Measurements from ENCODE around the gene GDPD4.

GDPD4 gene

GRCh38 chr11:77289737-77290136 lies 11.7 kb downstream of the GDPD4 start:
- DNase-seq: no peak

GRCh38 chr11:77287615-77288273 lies 13.7 kb downstream of the GDPD4 start:
- DNase-seq: no peak

DNA sequence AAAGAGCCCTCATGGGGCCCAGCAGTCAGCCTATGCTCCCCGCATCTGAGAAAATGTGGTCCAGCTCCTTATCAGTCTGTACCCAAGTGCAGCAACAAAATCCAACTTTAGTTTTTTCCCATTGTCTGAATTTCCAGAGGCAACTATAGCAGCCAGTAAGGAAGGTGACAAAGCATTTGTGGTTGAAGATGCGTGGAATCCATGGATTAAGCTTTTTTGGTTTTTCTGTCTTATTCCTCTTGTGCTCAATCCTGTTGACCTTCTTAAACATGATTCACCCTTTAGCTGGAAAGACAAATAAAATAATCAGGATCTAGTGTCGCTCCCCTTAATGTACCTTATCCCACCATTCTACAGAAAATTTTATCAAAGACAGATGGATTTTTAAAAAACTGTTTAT lies 14.3 kb downstream of the GDPD4 start:
- no peak for DNase-seq

GRCh38 chr11:77284476-77285468 lies 16.7 kb downstream of the GDPD4 start:
- DNase-seq: no peak

DNA sequence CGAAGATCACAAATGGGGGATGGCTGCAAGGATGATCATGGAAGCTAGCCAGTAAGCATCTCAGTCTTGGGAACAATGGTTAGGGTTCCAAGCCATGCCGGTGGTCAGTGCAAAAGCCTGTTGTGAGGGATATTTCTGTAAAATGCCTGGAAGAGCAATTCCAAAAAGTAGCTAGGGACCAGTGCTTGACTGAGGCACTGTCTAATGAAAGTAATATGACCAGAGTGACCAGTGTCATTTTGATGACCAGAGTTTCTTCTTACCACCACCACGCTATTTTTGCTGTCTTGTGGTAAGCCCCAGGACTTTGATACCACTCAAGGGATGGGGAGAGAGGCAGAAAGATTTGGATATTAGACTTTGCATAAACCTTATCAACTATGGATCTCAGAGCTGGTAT lies 18.4 kb downstream of the GDPD4 start:
- DNase-seq: no peak

DNA sequence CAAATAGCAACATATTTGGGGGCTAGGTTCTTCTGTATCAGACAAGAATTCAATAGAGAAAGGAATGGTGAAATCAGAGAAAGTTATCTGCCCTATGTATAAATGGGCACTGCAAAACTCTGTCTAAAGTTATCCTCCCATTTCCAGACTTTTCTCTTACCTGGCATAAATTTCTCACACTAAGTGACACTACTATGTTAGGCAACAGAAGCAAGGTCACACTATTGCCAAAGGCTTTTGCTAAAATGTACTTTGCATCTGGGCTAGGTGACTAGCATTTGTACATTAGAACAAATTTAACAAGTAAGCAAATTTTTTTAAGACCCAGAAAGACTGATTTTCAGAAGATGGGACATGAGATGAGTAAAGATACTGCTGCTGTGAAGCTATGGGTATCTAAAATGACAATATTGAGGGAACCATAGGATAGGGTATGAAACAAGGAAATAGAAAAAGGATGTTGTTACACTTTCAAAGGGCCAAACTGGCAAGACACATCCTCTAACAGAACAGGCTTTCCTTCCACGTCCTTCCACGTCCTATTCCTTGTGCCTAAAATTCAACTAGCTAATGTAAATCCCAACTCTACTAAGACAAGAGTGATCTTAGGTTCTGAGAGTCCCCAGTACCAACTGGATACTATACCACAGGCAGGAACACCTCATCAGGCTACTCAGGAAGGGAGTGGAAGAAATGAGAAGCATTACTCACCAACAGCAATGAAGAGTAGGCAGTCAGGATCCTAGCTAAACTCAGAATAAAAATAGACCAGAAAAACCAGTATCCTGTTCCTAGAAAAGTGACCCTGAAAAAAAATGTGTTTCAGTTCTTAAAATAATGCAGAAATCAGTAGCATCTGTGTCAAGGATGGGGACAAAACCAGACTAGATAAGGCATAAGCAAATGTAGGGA lies 22.6 kb downstream of the GDPD4 start:
- no peak for DNase-seq

DNA sequence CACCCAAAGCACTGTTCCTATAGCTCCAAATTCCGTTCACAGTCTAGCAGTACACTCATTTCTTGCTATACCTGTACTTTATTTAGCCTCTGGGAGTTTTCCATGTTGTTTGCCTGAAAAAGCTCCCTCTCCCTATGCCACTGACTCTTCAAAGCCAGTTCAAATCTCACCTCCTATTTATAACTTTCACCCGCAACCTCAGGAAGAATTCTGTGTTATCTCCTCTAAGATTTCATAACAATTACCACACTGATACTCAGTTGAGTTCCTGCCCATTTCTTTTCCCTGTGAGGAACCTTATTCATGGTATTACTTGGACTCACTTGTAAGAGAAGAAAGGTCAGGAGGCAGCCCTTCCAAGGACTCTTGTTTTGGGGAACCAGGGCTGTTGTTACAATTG lies 25.2 kb downstream of the GDPD4 start:
- no peak for DNase-seq

GRCh38 chr11:77270921-77271320 lies 30.6 kb downstream of the GDPD4 start:
- no peak for DNase-seq

DNA sequence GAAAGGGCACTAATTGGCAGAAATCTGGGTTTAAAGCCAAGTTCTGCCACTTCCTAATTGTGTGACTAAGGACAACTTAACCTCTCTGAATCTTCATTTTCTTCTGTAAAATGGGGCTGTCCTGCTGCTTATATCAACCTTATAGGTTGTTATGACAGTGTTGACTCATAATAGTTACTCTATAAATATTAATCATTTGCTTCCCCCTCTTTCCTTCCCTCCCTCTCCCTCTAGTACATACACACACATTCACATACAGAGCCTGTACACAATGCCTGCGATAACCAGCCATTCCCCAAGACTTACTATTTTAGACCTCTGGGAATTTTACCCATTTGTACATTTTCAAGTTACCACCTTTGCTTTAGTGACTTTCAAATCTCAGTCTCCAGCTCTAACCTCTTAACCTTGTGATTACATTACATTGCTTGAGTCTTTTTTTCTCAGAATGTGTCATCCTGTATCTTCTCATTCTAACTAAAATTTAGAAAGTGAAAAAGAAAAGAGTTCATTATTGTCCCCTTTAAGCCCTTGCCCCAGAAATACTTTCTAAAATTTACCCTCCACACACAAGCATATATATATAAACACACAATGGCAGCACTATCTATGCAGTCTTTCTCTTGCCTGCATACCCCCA lies 31.9 kb downstream of the GDPD4 start:
- DNase-seq: no peak

DNA sequence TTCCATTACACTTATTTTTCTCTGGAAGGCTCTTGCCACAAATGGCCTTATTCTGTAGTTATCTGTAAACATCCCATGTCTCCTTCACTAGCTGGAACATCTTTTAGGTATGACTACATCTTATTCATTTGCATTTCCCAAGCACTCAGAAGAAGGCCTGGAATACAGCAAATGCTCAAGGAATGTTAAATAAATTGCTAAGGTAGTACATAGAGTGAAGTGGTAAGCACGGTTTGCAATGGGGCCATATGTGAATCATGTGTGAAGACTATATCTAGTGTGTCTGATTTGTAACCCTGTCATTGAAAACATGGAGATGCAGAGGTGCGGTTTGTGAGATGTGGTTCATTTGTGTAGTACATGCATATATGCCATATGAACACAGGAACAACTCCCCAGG lies 33.5 kb downstream of the GDPD4 start:
- no peak for DNase-seq

DNA sequence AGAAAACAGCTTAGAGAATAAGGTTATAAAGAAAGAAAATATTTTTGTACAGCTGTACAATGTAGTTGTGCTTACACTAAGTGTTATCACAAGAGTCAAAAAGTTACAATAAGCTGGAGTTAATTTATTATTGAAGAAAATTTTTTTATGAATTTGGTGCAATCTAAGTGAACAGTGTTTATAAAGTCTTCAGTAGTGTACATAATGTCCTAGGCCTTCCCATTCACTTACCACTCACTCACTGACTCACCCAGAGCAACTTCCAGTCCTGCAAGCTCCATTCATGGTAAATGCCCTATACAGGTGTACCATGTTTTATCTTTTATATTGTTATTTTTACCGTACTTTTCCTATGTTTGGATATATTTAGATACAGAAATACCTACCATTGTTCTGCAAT lies 34.7 kb downstream of the GDPD4 start:
- DNase-seq: no peak

- DNase-seq: no peak
Measured at GRCh38 chr11:77262803-77263202, 38.7 kb downstream of the GDPD4 start.

DNA sequence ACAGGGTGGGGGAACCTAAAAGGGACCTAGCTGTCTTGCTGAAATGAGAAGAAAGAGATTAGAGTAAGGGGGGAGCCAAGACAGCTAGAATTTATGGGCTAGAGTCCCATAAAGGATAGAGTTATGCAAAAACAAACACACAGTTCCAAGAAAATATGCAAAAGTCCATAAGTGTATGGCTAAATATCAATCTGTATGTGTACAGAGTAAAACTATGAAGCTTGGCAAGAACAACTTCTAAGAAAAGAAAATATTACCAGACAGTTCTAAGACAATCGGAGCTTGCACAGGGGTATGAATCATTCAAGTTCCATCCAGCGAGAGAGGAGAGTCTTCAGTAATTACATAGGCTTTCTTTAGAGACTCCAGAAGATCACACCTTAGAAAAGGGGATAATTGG lies 41.8 kb downstream of the GDPD4 start:
- DNase-seq: no peak

DNA sequence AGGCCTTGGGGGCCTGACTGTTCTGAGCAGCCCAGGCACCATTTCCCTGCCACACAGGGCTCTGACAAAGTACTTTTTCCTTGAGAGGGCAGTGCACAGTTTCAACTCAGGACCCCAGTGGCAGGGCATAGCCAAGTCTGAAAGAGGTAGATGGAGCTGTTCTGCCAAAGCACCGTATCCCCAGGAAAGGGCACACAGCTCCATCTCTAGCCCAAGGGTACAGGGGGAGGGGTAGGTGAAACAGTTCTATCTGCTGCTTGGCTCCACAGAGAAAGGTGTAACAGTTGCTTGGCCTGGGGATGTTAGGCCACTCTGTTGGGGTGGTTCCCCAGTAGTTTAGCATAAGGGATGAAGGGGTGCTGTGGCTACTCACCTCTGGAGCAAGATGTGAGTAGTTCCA lies 47.8 kb downstream of the GDPD4 start:
- no peak for DNase-seq

GRCh38 chr11:77252555-77253270 lies 48.8 kb downstream of the GDPD4 start:
- DNase-seq: no peak

- DNase-seq: no peak
Measured at GRCh38 chr11:77250881-77251640, 50.4 kb downstream of the GDPD4 start.

- DNase-seq: no peak
Measured at GRCh38 chr11:77249427-77249826, 52.1 kb downstream of the GDPD4 start.

GRCh38 chr11:77244277-77245027 lies 57.0 kb downstream of the GDPD4 start:
- DNase-seq: no peak

DNA sequence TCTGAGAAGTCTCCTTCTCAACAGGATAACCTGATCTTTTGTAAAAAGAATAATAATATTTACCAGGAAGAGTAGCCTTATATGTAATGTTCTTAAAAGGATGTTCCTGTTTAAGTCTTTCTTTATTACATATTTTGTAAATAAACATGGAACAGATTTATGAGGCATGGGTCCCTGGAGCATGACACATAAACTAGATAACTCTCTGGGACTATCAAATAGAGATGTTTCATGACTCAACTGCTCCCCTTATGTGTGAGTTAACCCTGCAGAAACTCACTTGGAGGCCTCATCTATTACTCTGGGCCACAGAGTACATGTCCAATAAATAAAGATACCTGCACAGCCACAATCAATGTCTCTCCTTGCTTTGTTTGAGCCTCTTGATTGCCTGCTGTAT lies 64.6 kb downstream of the GDPD4 start:
- no peak for DNase-seq

- DNase-seq: no peak
Measured at GRCh38 chr11:77233011-77233410, 68.5 kb downstream of the GDPD4 start.

All from activated CD4-positive, CD25-positive, alpha-beta regulatory T cell (primary cell).